HCT116 (cell line): ENCODE measurements around the gene UNC80.

Experiments
- CEBPB ChIP-seq: IDR thresholded peaks from 2 replicates; pipeline ENCODE4 v1.6.1; 2012; ENCODE audit warnings: low read depth
- CTCF ChIP-seq, 3 experiments: fragments of 200-600 bp in 1 of 3; sonication (generic) in 1 of 3; IDR thresholded peaks in 2 of 3; conservative IDR thresholded peaks in 1 of 3; 2 replicates each; pipeline ENCODE4 v1.5.1; 2012 to 2017; ENCODE audit warnings: low read depth in 2 of 3, low read length in 2 of 3, antibody characterized with exemption in 1 of 3, borderline replicate concordance in 1 of 3, control low read depth in 1 of 3, mild to moderate bottlenecking in 1 of 3, mixed read lengths in 1 of 3, mixed run types in 1 of 3, moderate library complexity in 1 of 3; ENCODE audit not compliant: insufficient read depth in 1 of 3
- POLR2A ChIP-seq: IDR thresholded peaks from 2 replicates; pipeline ENCODE4 v1.7.0; 2011; ENCODE audit warnings: borderline replicate concordance; ENCODE audit not compliant: insufficient read depth, insufficient read length; ENCODE audit errors: extremely low read depth
- POLR2AphosphoS5 ChIP-seq: IDR thresholded peaks from 2 replicates; pipeline ENCODE4 v1.6.1; 2011; ENCODE audit warnings: mild to moderate bottlenecking, low read depth, low read length, moderate library complexity
- YY1 ChIP-seq: IDR thresholded peaks from 2 replicates; pipeline ENCODE4 v1.6.1; 2011; ENCODE audit warnings: low read length, low read depth, moderate library complexity, mild to moderate bottlenecking; ENCODE audit not compliant: insufficient replicate concordance; ENCODE audit errors: extremely low read depth

DNA sequence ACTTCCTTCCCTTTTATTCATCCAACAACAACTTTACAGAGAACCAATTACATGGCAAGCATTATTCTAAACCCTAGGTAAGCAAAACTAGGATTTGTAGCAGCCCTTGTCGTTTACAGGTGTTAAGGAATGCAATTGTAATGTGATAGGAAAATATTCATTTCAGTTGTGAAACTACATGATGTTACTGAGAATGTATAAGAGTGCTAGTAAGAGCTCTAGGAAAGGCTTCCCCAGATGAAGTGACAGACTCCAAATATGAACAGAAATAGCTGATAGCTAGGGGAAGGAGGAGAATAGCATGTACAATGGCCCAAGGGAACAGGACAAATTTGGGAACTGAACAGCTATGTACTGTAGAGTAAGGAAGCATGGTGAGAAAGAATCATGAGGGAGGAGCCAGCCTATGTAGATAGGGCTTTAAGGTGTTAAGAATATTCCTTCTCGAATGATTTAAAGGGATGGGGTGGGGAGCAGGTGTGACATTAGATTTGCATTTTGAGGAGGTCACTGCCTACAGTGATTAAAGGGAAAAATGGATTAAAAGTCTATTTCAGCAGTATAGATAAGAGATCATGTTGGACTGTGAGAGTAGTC, 262.6 kb downstream of the UNC80 start:
- TF ChIP-seq CEBPB (no peak), YY1 (no peak), POLR2AphosphoS5 (no peak), CTCF (IDR thresholded peaks at IDR 0.05 in 2 of 3, conservative IDR thresholded peaks at IDR 0.05 in 1 of 3; ENCODE audit: borderline replicate concordance in 1 of 3, insufficient read depth in 1 of 3, low read depth in 2 of 3, low read length in 2 of 3) (no peak), POLR2A (no peak)
